Astrocyte of the spinal cord (primary cell): ENCODE measurements around the gene YY1AP1.
"Not testable (repeated sequence)": the region's sequence is repeated elsewhere in the genome, so short reads cannot be mapped to it uniquely, and the experiment has no call there.

Source experiments
- DNase-seq: peaks from one replicate; pipeline ENCODE4 v3.0.0; 2011; ENCODE audit warnings: low read depth, low spot score
- H3K4me3 ChIP-seq: 2 replicates; pipeline ENCODE4 v1.5.1; 2011; ENCODE audit warnings: low read depth, mild to moderate bottlenecking, low read length, moderate library complexity
- CTCF ChIP-seq: IDR thresholded peaks from 2 replicates; pipeline ENCODE4 v1.5.1; 2012; ENCODE audit warnings: low read depth, mild to moderate bottlenecking, low read length, inconsistent platforms
- in situ Hi-C: cut with HindIII; loops from 2 replicates; pipeline ENCODE4 v1.10.0; 2017; ENCODE audit warnings: low sequenced_read_pairs

YY1AP1 gene

GRCh38 chr1:155643230-155643629 lies 45.3 kb downstream of the YY1AP1 start:
- DNase-seq: no peak
- no peak for TF ChIP-seq CTCF
- in situ Hi-C loops: no loop called here
- no peak overlapping the region for H3K4me3 ChIP-seq

DNA sequence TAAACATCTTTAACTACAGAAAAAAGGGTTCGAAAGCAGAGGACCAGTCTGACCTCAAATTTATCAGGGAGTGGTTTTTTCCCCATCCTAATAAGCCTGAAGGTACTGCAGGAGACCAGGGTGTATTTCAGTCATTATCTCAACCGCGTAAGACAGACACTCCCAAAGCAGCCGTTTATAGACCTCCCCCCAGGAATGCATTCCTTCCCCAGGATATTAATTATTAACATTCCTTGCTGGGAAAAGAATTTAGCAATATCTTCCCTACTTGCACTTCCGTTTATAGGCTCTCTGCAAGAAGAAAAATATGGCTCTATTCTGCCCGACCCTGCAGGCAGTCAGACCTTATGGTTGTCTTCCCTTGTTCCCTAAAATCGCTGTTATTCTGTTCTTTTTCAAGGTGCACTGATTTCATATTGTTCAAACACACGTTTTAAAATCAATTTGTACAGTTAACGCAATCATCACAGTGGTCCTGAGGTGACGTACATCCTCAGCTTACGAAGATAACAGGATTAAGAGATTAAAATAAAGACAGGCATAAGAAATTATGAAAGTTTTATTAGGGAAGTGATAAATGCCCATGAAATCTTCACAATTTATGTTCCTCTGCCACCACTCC lies 45.9 kb downstream of the YY1AP1 start:
- H3K4me3 ChIP-seq, in situ Hi-C loops: not testable (repeated sequence)
- DNase-seq: peak; percentile 15

DNA sequence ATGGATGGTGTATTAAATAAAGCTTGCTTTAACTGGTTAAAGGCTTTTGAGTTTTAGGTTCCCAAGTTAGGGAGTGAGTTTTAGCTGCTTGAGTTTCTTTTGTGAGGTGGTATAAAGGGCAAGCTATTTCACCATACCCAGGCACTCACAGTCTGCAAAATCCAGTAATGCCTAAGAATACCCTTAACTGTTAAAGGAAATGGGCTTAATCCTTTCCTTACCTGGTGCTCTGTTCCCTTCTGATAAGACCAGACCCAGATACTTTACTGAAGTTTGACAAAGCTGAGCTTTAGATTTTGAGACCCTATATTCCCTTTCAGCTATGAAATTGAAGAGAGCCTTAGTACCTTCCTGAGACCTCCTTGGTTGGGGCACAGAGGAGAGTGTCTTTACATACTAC lies 48.2 kb downstream of the YY1AP1 start:
- no peak for TF ChIP-seq CTCF
- no peak overlapping the region for H3K4me3 ChIP-seq
- no peak for DNase-seq
- in situ Hi-C loops: no loop called here

DNA sequence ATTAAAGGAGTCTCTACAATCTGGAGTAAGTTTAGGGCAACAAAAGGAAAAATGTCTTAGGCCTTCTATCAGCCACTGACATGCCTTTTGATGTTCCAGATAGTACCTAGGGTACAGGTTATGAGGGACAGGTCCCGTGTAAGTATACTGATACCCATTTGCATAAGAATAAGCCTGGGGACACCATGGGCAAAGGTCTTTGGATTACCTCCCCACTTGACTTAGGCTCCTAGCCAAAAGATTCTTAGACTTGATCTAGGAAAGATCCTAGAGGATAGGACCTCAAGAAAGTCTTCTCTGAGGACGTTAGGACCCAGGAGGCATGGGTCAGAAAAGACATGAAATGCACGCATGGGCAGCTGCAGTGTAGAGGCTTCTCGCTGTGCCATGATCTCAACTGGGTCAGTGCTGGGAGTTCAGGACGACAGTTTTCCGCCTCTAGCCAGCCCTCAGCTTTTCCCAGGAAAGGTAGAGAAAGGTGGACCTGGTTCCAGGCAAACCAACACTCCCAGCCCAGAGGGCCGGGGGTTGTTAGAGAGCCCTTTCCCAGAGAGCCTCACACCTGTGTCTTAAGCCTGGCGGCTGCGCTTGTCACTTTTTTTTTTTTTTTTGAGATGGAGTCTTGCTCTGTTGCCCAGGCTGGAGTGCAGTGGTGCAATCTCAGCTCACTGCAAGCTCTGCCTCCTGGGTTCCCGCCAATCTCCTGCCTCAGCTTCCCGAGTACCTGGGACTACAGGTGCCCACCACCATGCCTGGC lies 52.0 kb downstream of the YY1AP1 start:
- in situ Hi-C loops: no loop called here
- H3K4me3 ChIP-seq: no peak overlapping the region
- no peak for DNase-seq
- no peak for TF ChIP-seq CTCF

DNA sequence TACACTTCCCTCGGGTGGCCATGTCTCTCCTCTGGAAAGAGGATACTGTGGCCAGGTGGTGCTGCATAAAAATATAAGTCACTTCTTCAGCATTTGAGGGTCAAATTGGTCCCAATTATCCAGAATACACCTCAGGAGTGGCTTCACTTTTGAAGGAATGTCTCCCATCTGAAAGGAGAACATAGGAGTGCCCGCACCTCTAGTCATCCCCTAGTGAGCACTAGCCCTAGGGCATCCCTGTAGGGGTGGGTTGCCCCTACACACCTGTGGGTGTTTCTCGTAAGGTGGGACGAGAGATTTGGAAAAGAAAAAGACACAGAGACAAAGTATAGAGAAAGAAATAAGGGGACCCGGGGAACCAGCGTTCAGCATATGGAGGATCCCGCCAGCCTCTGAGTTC lies 62.1 kb downstream of the YY1AP1 start:
- in situ Hi-C loops, H3K4me3 ChIP-seq: not testable (repeated sequence)

GRCh38 chr1:155623357-155623756 lies 65.2 kb downstream of the YY1AP1 start:
- no peak overlapping the region for H3K4me3 ChIP-seq
- no peak for TF ChIP-seq CTCF
- DNase-seq: no peak
- in situ Hi-C loops: no loop called here

More for the DNA sequence above, 62.1 kb downstream of the YY1AP1 start:
- not testable (repeated sequence) for DNase-seq

DNA sequence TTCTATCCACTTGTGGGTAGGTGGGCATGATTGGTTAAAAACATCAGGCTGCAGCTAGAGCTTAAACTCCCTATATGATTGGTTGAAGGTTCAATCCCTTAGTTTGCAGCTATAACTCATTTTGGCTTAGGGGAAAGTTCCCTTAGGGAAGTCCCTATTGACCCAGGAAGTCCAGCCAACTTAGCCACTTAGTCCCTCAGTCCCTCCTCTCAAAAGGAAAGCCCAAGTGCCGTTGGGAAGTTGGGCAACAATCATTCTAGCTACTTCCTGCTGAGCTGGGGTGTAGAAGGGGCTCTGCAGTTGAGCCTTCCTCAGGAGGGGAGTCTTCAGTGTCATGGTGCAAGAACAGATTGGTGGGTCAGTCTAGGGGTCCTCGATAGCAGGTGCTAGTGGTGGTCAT lies 66.4 kb downstream of the YY1AP1 start:
- in situ Hi-C loops: no loop called here
- DNase-seq: no peak
- H3K4me3 ChIP-seq: no peak overlapping the region
- no peak for TF ChIP-seq CTCF

DNA sequence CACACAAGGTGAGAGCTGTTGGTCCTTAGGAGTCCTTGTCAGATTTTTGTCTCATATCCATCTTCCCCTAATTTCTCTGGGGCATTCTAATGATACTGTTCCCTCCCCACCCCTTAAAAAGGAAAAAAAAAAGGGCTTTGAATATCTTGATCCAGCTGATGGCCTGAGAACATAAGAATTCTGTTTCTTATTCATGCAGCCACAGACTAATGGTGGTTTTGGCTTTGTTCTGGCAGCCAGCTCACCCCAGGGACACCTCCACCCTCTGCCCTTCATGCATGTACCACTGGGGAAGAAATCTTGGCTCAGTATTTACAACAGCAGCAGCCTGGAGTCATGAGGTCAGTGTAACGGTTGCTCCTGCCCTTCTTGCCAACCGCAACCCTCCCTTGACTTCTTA lies 75.3 kb downstream of the YY1AP1 start:
- H3K4me3 ChIP-seq, in situ Hi-C loops: not testable (repeated sequence)
- DNase-seq: peak; percentile 58

- peak overlapping the region; percentile 48 for H3K4me3 ChIP-seq
- in situ Hi-C loops, DNase-seq: not testable (repeated sequence)
These were observed 78.3 kb downstream of the YY1AP1 start for GRCh38 chr1:155610257-155610647.
